ENCODE results near the gene SIDT1.

SIDT1 gene

DNA sequence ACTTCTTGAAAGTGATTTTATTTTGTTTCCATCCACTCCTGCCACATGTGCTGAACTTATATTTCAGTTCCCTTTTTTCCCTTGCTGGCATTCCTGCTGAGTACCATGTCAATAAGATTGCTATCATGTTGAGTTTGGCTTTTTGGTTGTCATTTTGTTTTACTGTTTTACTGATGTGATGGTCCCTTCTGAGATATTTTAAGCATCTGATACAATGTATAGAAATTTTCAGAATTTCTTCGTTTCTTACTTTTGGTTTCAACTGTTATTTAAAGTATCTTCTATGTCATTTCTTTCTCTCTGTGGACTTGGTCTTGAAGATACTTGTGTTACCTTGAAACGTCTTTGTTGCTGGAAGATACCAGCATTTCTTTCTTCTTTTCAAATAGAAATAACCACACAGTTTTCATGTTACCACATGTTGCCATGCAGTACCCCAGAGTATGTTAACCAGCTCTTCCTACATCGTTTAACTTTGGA, 14.1 kb downstream of the SIDT1 start:
- DNase-seq (ENCODE audit: low spot score), result no peak

DNA sequence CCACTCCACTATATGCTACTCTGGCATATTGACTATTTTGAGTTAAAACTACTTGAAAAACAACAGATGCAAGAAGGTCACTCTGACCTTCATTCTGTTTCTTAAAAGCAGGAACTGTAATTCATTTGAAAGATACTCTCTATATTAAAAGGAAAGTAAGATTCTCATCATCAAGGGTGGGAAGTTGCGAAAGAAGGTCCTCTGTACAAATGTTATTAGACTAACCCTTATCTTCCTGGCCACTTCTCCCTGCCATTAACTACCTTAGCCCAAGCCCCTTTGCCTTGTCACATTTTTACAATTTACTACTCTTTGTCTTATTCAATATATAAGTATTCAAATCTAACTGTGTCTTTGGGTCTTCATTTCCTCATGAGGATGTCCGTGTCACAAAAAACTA, 16.1 kb downstream of the SIDT1 start:
- no peak for DNase-seq (ENCODE audit: low spot score)

GRCh38 chr3:113551820-113552219, 19.5 kb downstream of the SIDT1 start:
- no peak for DNase-seq (ENCODE audit: low spot score)

GRCh38 chr3:113552851-113553250, 20.5 kb downstream of the SIDT1 start:
- DNase-seq (ENCODE audit: low spot score), result peak; percentile 31

DNA sequence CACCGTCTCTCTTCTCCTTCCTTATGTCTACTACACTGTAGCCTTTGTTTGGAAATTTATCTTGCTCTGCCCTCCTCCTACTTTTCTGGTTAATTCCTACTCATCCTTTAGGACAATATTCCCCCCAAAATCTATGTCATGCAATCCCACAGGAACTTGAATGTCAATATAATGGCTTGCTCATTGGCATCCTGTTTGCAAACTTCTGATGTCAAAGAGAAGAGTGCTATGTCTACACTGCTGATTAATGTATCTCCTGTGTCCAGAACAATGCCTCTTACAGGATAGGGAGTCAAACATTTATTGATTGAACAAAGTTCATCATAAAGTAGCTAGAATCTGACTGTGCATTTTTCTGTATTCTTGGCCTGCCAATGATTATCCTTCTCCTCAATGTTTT, 22.8 kb downstream of the SIDT1 start:
- DNase-seq (ENCODE audit: low spot score), result no peak

- no peak for DNase-seq (ENCODE audit: low spot score)
Observed at GRCh38 chr3:113556316-113556945, 24.1 kb downstream of the SIDT1 start.

DNA sequence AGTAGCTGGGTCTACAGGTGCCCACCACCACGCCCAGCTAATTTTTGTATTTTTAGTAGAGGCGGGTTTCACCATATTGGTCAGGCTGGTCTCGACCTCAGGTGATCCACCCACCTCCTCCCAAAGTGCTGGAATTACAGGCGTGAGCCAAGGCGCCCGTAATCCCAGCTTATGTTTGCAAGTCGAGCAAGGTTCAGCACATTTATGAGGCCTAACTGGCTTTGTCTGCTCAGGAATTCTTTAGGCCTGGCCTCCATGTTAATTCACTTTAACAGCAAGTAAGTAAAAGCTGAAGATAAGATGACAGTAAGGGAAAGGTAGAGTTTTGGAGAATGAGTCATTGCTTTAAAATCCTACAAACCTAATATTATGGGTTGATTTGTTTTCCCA, 24.6 kb downstream of the SIDT1 start:
- no peak for DNase-seq (ENCODE audit: low spot score)

DNA sequence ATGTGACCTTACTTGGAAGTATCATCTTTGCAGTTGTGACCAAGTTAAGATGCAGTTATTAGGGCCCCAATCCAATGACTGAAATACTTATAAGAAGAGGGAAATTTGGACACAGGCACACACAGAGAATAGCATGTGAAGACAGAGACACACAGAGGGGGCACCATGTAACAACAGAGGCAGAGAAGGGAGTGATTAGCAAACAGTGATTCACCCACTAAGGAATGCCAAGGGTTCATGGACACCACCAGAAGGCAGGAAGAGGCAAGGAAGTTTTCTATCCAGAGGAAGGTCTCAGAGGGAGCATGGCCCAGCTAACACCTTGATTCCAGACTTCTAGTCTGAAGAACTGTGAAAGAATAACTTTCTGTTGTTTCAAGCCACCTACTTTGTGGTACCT, 25.0 kb downstream of the SIDT1 start:
- no peak for DNase-seq (ENCODE audit: low spot score)

DNA sequence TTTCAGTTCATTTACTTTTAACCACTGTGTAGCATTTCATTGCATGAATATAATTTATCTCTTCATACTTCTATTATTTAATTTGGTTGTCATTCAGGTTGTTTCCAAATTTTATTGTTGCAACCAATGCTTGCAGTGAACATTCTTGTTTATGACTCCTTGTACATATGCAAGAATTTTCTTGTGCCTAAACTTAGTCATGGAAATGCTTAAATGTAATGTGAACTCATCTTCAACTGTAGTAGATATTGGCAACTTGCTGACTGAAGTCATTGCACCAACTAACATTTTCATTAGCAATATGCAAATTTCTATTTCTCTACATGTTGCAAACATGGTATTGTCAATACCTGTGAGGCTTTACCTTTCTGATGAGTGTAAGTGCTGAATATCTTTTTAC, 26.7 kb downstream of the SIDT1 start:
- no peak for DNase-seq (ENCODE audit: low spot score)

DNA sequence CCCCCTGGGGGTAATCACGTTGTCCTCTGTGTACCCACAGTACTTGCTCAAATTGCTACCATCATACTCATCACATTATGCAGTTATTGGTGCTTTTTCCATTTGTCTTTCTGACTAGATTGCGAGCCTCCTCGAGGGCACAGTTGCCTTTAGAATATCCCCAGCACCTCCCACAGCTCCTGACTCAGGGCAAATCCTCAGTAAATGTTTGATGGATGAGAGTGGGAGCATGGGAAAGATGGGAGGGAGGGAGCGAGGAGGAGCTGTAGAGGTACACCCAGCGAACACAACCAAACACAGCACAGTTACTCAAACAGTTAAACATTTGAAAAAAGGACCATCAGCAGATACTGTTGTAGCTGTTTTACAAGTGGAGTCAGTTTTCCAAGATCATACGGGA, 27.9 kb downstream of the SIDT1 start:
- no peak for DNase-seq (ENCODE audit: low spot score)

DNA sequence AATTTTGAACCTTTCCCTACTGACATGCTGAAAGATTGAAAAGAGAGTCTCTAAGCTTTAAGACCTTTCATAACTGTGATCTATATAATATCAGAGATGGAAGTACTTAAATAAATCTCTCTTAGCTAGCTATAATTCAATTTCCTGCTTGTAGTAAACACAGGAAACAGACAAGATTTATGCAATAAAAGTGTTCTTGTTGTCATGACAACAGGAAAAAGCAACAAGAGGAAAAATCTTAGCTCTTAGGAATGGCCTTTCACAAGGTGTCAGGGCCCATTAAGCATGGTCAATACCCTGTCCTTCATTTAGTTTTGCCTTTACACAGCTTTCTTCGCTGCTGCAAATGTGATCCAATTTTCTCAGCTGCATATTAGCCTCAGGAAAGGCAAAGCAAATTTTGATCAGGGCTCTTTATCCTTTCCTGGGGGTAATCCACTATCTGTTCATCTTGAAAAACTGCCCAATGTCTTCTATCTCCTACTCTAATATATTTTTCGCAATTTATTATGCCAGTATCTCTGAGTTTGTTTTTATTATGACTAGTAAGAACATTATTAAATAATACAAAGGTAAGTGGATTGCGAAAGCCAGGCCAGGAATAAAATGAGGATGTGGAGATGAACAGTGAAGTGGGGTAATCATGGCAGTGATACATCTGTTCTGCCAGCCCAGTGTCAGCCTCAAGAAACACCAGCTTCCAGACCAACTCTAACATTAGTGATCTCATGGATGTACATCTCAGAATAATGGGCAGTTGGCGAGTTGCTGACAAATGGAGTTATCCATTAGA, 28.7 kb downstream of the SIDT1 start:
- DNase-seq (ENCODE audit: low spot score), result no peak

DNA sequence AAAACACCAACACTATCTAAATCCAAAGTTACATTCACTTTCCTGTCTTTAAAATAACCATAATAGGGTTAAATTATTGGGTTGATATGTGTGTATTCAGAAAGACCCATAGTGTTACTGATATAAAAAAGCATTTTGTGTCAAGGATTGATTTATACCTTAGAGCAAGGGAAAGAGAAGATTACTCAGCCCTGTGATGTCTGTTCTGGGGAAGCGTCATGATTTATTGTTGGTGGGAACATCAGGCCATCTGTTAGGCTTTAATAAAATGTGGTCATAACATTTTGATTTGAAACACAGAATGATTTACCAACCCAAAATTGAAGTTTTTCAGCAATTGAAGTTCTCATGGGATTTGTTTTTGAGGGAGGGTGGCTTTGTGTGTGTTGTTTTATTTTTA, 33.2 kb downstream of the SIDT1 start:
- no peak for DNase-seq (ENCODE audit: low spot score)

DNA sequence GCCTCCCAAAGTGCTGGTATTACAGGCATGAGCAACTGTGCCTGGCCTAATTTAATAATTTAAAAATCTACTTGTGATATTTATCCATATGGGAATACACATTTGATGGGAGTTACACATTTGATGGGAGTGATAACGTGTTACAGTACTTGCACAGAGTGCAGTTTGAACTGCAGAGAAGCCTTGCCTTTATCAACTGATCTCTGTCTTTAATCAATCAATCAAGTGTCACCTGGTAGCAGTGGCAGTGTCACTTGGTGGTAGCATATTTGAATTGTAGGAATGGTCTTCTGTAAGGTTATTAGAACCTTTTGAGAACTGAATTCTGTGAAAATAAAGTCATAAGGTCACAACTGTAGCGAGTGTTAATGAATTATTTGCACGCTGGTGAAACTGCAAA, 37.8 kb downstream of the SIDT1 start:
- no peak for DNase-seq (ENCODE audit: low spot score)

- DNase-seq (ENCODE audit: low spot score), result no peak
Observed at GRCh38 chr3:113571360-113571759, 39.0 kb downstream of the SIDT1 start.

DNA sequence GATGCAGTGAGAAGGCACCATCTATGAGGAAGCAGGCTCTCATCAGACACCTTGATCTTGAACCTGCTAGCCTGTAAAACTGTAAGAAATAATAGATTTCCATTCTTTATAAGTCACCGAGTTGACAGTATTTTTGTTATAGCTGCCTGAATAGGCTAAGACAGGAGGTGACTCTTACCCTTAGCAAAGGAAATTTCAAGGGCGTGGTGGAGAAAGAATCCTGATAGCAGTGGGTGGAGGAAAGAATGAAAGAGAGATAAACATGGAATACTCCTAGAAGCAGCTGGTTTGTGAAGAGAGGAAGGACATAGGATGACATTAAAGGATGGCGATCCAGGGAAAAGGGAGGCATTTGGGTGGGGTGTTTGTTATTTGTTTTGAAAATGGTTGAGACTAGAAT, 41.4 kb downstream of the SIDT1 start:
- no peak for DNase-seq (ENCODE audit: low spot score)

DNA sequence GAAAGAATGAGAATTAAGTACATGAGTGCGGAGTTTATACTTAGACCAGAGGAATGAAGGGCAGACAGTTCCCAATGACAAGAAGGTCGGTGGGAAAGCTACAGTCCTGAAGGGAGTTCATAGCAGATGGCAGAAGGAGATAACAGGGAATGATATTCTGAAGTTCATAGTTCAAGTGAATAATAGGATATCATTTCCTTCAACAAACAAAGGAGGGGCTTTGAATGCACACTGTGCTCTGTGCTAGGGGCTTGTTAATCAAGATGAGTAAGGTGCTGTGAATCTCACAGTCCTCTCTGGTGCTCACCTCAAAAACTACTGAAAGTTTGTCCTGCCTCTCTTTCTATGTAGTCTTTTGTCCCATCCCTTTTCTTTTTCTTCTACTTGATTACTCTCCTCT, 41.9 kb downstream of the SIDT1 start:
- DNase-seq (ENCODE audit: low spot score), result no peak

GRCh38 chr3:113575206-113575605, 42.9 kb downstream of the SIDT1 start:
- DNase-seq (ENCODE audit: low spot score), result peak; percentile 7

GRCh38 chr3:113585228-113585627, 52.9 kb downstream of the SIDT1 start:
- DNase-seq (ENCODE audit: low spot score), result no peak

DNA sequence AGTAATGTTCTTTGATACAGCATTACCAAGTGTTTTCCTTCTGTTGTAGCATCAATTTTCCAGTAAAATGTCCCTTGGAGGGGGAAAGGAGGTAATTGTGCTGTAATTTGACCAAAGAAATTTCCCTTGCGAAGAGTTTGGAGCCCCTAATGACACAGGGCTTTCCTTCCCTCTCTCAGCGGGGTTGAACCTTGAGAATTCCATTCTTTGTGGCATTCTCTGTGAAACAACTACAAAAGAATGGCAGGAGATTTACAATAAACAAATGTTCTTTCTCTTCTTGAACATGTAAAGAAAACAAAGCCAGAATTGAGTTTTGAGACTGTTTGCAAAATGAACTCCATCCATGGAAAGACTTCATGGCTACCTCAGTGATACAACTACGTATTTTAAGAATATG, 53.4 kb downstream of the SIDT1 start:
- no peak for DNase-seq (ENCODE audit: low spot score)

DNA sequence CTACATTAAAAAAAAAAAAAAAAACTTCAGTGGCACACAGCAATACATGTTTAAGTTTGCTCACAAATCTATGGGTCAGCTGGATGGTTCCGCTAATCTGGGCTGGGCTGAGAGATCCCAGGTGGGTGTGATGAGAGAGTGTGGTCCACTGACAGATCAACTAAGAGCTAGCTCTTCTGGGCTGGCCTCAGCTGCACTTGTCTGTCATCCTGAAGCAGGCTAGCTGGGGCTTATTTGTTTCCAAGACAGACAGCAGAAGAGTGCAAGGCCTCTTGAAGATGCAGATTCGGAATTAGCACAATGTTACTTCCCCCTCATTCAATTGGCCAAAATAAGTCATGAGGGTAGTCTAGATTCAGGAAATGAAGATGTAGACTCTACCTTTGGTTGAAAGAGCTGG, 56.5 kb downstream of the SIDT1 start:
- DNase-seq (ENCODE audit: low spot score), result no peak

- no peak for DNase-seq (ENCODE audit: low spot score)
Observed at GRCh38 chr3:113589971-113590370, 57.6 kb downstream of the SIDT1 start.

DNA sequence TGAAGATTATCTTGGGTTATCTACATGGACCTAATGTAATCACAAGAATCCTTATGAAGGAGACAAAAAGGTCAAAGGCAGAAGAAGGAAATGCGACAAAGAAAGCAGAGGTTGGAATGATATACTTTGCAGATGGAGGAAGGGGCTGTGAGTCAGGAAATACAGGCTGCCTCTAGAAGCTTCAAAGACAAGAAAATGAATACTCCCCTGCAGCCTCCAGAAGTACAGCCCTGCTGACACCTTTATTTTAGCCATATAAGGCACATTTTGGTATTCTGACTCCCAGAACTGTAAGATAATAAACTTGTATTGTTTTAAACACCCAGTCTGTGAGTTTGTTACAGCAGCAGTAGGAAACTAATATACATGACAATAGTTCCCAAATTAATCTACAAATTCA, 58.6 kb downstream of the SIDT1 start:
- DNase-seq (ENCODE audit: low spot score), result no peak

DNA sequence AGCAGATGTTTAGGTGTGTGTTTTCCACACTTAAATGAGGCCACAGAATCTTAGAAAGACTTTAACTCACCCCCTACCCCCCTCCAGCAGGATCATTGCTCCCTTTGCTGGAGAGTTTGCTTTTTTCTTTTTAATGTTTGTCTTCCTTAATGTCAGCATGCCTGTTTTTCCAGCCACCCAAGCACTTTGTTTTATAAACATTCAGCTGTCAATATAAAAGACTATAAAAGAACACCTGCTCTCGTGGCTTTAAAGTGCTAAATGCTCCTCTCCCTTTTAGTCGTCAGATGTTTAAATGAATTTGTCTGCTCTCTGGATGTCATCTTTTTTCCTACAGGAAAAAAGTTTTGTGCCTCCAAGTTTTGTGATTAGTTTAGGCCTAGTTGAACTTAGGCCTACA, 61.7 kb downstream of the SIDT1 start:
- DNase-seq (ENCODE audit: low spot score), result no peak

Measured in cerebellar cortex (tissue), 1 donor.